GM12872 (cell line): Measurements from ENCODE around the gene KRTAP24-1.

Experiments used
- CTCF ChIP-seq: IDR thresholded peaks from 3 replicates; pipeline ENCODE4 v1.5.1; 2011; ENCODE audit warnings: low read depth, mild to moderate bottlenecking, low read length, moderate library complexity; ENCODE audit not compliant: insufficient read depth

The KRTAP24-1 gene

GRCh38 chr21:30282850-30283249 is at the start of gene KRTAP24-1:
TSS of gene KRTAP24-1 (minus strand) at chr21:30282950. CDS start at chr21:30282932, 18 bp downstream.
- TF ChIP-seq CTCF = no peak

- no peak for TF ChIP-seq CTCF
Observed at GRCh38 chr21:30329203-30329875, 46.6 kb upstream of the KRTAP24-1 start.

GRCh38 chr21:30326390-30326789 is 43.6 kb upstream of the KRTAP24-1 start:
- TF ChIP-seq CTCF = no peak

GRCh38 chr21:30320215-30320614 is 37.5 kb upstream of the KRTAP24-1 start, which contains the start of gene KRTAP26-1:
TSS of gene KRTAP26-1 (minus strand) at chr21:30320315. CDS start at chr21:30320035, 280 bp downstream.
- no peak for TF ChIP-seq CTCF

- no peak for TF ChIP-seq CTCF
Observed at GRCh38 chr21:30315701-30316100, 33.0 kb upstream of the KRTAP24-1 start.

GRCh38 chr21:30306884-30307283 is 24.1 kb upstream of the KRTAP24-1 start:
- TF ChIP-seq CTCF = no peak

GRCh38 chr21:30305136-30305535 is 22.4 kb upstream of the KRTAP24-1 start:
- TF ChIP-seq CTCF = no peak
